Esophagus muscularis mucosa (tissue), 4 donors: ENCODE data around the gene EPB41.

ENCODE experiments used
- CTCF ChIP-seq, 3 experiments: fragments of 200-600 bp in 2 of 3; fragments of 450-650 bp in 1 of 3; sonication (generic) in 2 of 3; IDR thresholded peaks; one replicate each; pipeline ENCODE4 v1.5.1; 2017 to 2019; ENCODE audit warnings: antibody characterized with exemption in 3 of 3, mild to moderate bottlenecking in 2 of 3, moderate library complexity in 1 of 3
- EP300 ChIP-seq: sonication (generic); formaldehyde crosslinking; IDR thresholded peaks from one replicate; pipeline ENCODE4 v1.6.1; 2017; ENCODE audit warnings: antibody characterized with exemption
- POLR2A ChIP-seq: fragments of 450-650 bp; IDR thresholded peaks from one replicate; pipeline ENCODE4 v1.6.1; 2017; ENCODE audit warnings: antibody characterized with exemption, moderate library complexity, mild to moderate bottlenecking, low read depth

GRCh38 chr1:29133861-29134694, 219.7 kb downstream of the EPB41 start:
- TF ChIP-seq EP300 (no peak), POLR2A (no peak), CTCF (IDR thresholded peaks at IDR 0.05) (no peak)
